ENCODE data around the gene ERCC6L2. TPM values are rescaled to one million over a fixed set of nuclear protein-coding genes. Genes with fewer than 3 reads are reported as not detected.

The ERCC6L2 gene
- total RNA-seq, 1 experiment from 2014 or later: 39.2 TPM

DNA sequence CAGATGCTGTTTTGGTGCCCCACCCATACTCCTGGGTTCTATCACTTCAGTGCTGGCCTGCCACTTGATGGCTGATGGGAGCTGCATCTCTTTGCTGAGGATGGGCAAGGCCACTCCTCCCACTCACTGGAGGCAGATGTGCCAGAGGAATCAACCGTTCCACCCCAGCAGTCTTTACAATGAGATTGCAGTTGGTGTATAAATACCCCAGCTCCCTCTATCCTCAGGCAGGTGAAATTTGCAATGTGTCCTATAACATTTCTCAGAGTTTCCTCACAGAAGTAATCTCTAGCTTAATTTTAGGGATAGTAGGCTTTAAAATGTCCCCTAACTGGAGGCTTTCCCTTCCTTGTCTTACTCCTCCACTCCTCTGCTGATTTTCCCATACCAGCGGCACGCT lies 36.5 kb upstream of the ERCC6L2 start:
- DNase-seq (ENCODE audit: low read depth, low spot score): no peak
- Histone ChIP-seq H2AFZ (ENCODE audit: low read depth, low read length, poor library complexity, severe bottlenecking) (no peak overlapping the region), H3K27me3 (ENCODE audit: insufficient read depth, low read length) (no peaks in the 10 kb centered on the region), H3K79me2 (ENCODE audit: insufficient read depth, low read length) (no peaks in the 10 kb centered on the region), H3K4me1 (ENCODE audit: control insufficient read depth in 1 of 2, insufficient read depth in 2 of 2, low read length in 2 of 2) (no peaks in the 10 kb centered on the region), H3K4me2 (ENCODE audit: low read length) (no peak overlapping the region), H3K36me3 (ENCODE audit: control insufficient read depth in 1 of 2, insufficient read depth in 2 of 2, low read length in 2 of 2) (no peaks in the 10 kb centered on the region), H3K4me3 (replicated peaks in 1 of 2; ENCODE audit: low read depth in 1 of 2, low read length in 2 of 2) (no peak overlapping the region), H3K9ac (ENCODE audit: low read length) (no peak overlapping the region), H3K9me3 (ENCODE audit: control insufficient read depth in 1 of 2, insufficient read depth in 1 of 2, low read depth in 1 of 2, low read length in 2 of 2) (no peaks in the 10 kb centered on the region), H4K20me1 (ENCODE audit: insufficient read depth) (no peaks in the 10 kb centered on the region), H3K27ac (ENCODE audit: low read depth, low read length) (no peak overlapping the region), H3K9me2 (ENCODE audit: insufficient read depth) (no peaks in the 10 kb centered on the region)
- TF ChIP-seq, protein P1, sequence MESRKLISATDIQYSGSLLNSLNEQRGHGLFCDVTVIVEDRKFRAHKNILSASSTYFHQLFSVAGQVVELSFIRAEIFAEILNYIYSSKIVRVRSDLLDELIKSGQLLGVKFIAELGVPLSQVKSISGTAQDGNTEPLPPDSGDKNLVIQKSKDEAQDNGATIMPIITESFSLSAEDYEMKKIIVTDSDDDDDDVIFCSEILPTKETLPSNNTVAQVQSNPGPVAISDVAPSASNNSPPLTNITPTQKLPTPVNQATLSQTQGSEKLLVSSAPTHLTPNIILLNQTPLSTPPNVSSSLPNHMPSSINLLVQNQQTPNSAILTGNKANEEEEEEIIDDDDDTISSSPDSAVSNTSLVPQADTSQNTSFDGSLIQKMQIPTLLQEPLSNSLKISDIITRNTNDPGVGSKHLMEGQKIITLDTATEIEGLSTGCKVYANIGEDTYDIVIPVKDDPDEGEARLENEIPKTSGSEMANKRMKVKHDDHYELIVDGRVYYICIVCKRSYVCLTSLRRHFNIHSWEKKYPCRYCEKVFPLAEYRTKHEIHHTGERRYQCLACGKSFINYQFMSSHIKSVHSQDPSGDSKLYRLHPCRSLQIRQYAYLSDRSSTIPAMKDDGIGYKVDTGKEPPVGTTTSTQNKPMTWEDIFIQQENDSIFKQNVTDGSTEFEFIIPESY (IDR thresholded peaks at IDR 0.05; ENCODE audit: extremely low read depth, insufficient replicate concordance, low read length): no peak
- no peak for TF ChIP-seq POLR2A (IDR thresholded peaks at IDR 0.05; ENCODE audit: borderline replicate concordance, extremely low read depth, insufficient read depth, insufficient read length)
- intact Hi-C loops (cut with micrococcal nuclease): no loop called here
- POLR2A ChIA-PET: no interaction called here
- ATAC-seq: no peak
- CTCF ChIA-PET: no interaction called here
- RAD21 ChIA-PET (ENCODE audit: low non-redundant PET in 1 of 2, low total read pairs in 2 of 2, uncharacterized antibody in 2 of 2, unreplicated experiment in 2 of 2): no interaction called here
- no TSS peak for BruUV-seq (replicated peaks)

DNA sequence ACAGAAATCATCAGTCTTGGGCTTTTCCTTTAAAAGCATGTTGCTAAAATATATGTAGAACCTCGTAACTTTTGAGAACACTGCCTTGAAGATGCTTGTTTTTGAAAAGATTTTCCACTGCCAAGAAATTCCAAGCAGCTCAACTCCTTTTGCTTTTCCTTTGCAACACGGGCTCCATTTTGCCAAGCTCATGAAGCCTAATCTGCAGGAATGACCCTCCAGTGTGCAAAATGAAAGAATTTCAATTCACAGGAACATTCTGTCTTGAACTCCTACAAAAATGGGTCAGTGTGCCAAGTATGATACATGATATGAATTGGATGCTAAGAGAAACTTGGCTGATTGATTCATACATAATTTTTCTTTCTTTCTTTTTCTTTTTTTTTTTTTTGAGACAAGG lies 35.4 kb upstream of the ERCC6L2 start:
- no peak overlapping the region for H3K9ac ChIP-seq (ENCODE audit: low read length)
- H3K27ac ChIP-seq (ENCODE audit: low read depth, low read length): no peak overlapping the region
- no peak overlapping the region for H2AFZ ChIP-seq (ENCODE audit: low read depth, low read length, poor library complexity, severe bottlenecking)
- H3K4me1 ChIP-seq (ENCODE audit: control insufficient read depth in 1 of 2, insufficient read depth in 2 of 2, low read length in 2 of 2): no peaks in the 10 kb centered on the region
- H4K20me1 ChIP-seq (ENCODE audit: insufficient read depth): no peaks in the 10 kb centered on the region
- H3K4me3 ChIP-seq (replicated peaks in 1 of 2; ENCODE audit: low read depth in 1 of 2, low read length in 2 of 2): no peak overlapping the region
- intact Hi-C loops (cut with micrococcal nuclease): no loop called here
- ChIA-PET CTCF (no interaction called here), POLR2A (no interaction called here), RAD21 (ENCODE audit: low non-redundant PET in 1 of 2, low total read pairs in 2 of 2, uncharacterized antibody in 2 of 2, unreplicated experiment in 2 of 2) (no interaction called here)
- DNase-seq (ENCODE audit: low read depth, low spot score) (no peak), ATAC-seq (no peak)
- no peaks in the 10 kb centered on the region for H3K9me3 ChIP-seq (ENCODE audit: control insufficient read depth in 1 of 2, insufficient read depth in 1 of 2, low read depth in 1 of 2, low read length in 2 of 2)
- TF ChIP-seq, protein P2, sequence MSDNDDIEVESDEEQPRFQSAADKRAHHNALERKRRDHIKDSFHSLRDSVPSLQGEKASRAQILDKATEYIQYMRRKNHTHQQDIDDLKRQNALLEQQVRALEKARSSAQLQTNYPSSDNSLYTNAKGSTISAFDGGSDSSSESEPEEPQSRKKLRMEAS (IDR thresholded peaks at IDR 0.05): no peak
- TF ChIP-seq FOSL1 (IDR thresholded peaks at IDR 0.05; ENCODE audit: low read depth) (no peak), POLR2AphosphoS5 (IDR thresholded peaks at IDR 0.05; ENCODE audit: low read depth, low read length) (no peak), EGR1 (IDR thresholded peaks at IDR 0.05; ENCODE audit: low read depth) (no peak), EZH2 (IDR thresholded peaks at IDR 0.05) (no peak), CEBPB (IDR thresholded peaks at IDR 0.05; ENCODE audit: low read depth) (no peak), YY1 (IDR thresholded peaks at IDR 0.05; ENCODE audit: extremely low read depth, insufficient replicate concordance, low read depth, low read length) (no peak), CBX3 (IDR thresholded peaks at IDR 0.05; ENCODE audit: low read depth) (no peak), SP1 (IDR thresholded peaks at IDR 0.05; ENCODE audit: low read depth) (no peak), ZNF274 (IDR thresholded peaks at IDR 0.05; ENCODE audit: low read depth, low read length) (no peak)
- TF ChIP-seq, protein P3, sequence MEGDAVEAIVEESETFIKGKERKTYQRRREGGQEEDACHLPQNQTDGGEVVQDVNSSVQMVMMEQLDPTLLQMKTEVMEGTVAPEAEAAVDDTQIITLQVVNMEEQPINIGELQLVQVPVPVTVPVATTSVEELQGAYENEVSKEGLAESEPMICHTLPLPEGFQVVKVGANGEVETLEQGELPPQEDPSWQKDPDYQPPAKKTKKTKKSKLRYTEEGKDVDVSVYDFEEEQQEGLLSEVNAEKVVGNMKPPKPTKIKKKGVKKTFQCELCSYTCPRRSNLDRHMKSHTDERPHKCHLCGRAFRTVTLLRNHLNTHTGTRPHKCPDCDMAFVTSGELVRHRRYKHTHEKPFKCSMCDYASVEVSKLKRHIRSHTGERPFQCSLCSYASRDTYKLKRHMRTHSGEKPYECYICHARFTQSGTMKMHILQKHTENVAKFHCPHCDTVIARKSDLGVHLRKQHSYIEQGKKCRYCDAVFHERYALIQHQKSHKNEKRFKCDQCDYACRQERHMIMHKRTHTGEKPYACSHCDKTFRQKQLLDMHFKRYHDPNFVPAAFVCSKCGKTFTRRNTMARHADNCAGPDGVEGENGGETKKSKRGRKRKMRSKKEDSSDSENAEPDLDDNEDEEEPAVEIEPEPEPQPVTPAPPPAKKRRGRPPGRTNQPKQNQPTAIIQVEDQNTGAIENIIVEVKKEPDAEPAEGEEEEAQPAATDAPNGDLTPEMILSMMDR (IDR thresholded peaks at IDR 0.05 in 2 of 3, conservative IDR thresholded peaks at IDR 0.05 in 1 of 3; ENCODE audit: borderline replicate concordance in 1 of 3, insufficient read depth in 1 of 3, low read depth in 2 of 3, low read length in 2 of 3): no peak
- TF ChIP-seq, protein P4, sequence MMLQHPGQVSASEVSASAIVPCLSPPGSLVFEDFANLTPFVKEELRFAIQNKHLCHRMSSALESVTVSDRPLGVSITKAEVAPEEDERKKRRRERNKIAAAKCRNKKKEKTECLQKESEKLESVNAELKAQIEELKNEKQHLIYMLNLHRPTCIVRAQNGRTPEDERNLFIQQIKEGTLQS (IDR thresholded peaks at IDR 0.05): no peak
- BruUV-seq (replicated peaks): no TSS peak
- H3K27me3 ChIP-seq (ENCODE audit: insufficient read depth, low read length): no peaks in the 10 kb centered on the region
- no peak overlapping the region for H3K4me2 ChIP-seq (ENCODE audit: low read length)
- H3K36me3 ChIP-seq (ENCODE audit: control insufficient read depth in 1 of 2, insufficient read depth in 2 of 2, low read length in 2 of 2): no peaks in the 10 kb centered on the region
- no peaks in the 10 kb centered on the region for H3K79me2 ChIP-seq (ENCODE audit: insufficient read depth, low read length)
- no peaks in the 10 kb centered on the region for H3K9me2 ChIP-seq (ENCODE audit: insufficient read depth)
